WTC11 (cell line): Measurements from ENCODE around the gene CCDC39. TPM values are rescaled to one million over a fixed set of nuclear protein-coding genes. Genes with fewer than 3 reads are reported as not detected.

Experiments used
- ATAC-seq: fragments of 200-7000 bp; cut with Tn5 transposase; 2 replicates; pipeline ENCODE4 v1.10.0; 2021; ENCODE audit warnings: mild to moderate bottlenecking, moderate library complexity
- CTCF ChIA-PET: fragments of 300-600 bp; sonication (Branson Sonifier 250); formaldehyde crosslinking; loops from one replicate; lab custom pipeline; 2021; ENCODE audit warnings: antibody characterized with exemption; lab: Charles Lee
- POLR2A ChIA-PET: fragments of 350-600 bp; sonication (Branson Sonifier 250); formaldehyde crosslinking; loops from one replicate; lab custom pipeline; 2021; ENCODE audit warnings: antibody characterized with exemption; lab: Charles Lee
- DNase-seq: peaks from one replicate; pipeline ENCODE4 v3.0.0; 2021; ENCODE audit warnings: low spot score
- H3K27ac Mint-ChIP-seq: 2 replicates; pipeline ENCODE4 v1.8.0; 2021; ENCODE audit warnings: mixed read lengths
- H3K27me3 Mint-ChIP-seq: 2 replicates; pipeline ENCODE4 v1.8.0; 2021; ENCODE audit warnings: low read depth, mild to moderate bottlenecking, moderate library complexity, mixed read lengths
- H3K36me3 Mint-ChIP-seq: 2 replicates; pipeline ENCODE4 v1.8.0; 2021; ENCODE audit warnings: mixed read lengths
- H3K4me1 Mint-ChIP-seq: 2 replicates; pipeline ENCODE4 v1.8.0; 2022; ENCODE audit warnings: mixed read lengths
- H3K4me3 Mint-ChIP-seq: 2 replicates; pipeline ENCODE4 v1.8.0; 2021; ENCODE audit warnings: mild to moderate bottlenecking, moderate library complexity, mixed read lengths
- H3K9me3 Mint-ChIP-seq: 2 replicates; pipeline ENCODE4 v1.8.0; 2021; ENCODE audit warnings: mixed read lengths
- ARID4B ChIP-seq: sonication (generic); formaldehyde crosslinking; IDR thresholded peaks from 2 replicates; pipeline ENCODE4 v1.8.0; 2023; ENCODE audit warnings: missing genetic modification reagents, mild to moderate bottlenecking, borderline replicate concordance
- ATF6 ChIP-seq: sonication (generic); formaldehyde crosslinking; IDR thresholded peaks from 2 replicates; pipeline ENCODE4 v1.8.1; 2023; ENCODE audit warnings: mild to moderate bottlenecking, missing genetic modification reagents
- CDX4 ChIP-seq: fragments of 250-450 bp; sonication (Bioruptor Pico); IDR thresholded peaks from 2 replicates; pipeline ENCODE4 v1.9.0; 2021; ENCODE audit warnings: moderate library complexity, mild to moderate bottlenecking, inconsistent platforms, borderline replicate concordance
- CREM ChIP-seq: sonication (generic); formaldehyde crosslinking; IDR thresholded peaks from 2 replicates; pipeline ENCODE4 v1.8.1; 2022; ENCODE audit warnings: mild to moderate bottlenecking, missing genetic modification reagents, moderate library complexity
- ERG ChIP-seq: fragments of 250-450 bp; sonication (Bioruptor Pico); IDR thresholded peaks from 2 replicates; pipeline ENCODE4 v1.8.0; 2021; ENCODE audit warnings: mild to moderate bottlenecking
- FOXJ3 ChIP-seq: sonication (generic); formaldehyde crosslinking; IDR thresholded peaks from 2 replicates; pipeline ENCODE4 v1.9.0; 2021; ENCODE audit warnings: missing genetic modification reagents, mild to moderate bottlenecking, borderline replicate concordance
- JAZF1 ChIP-seq: fragments of 250-450 bp; sonication (Bioruptor Pico); IDR thresholded peaks from 2 replicates; pipeline ENCODE4 v1.9.0; 2021; ENCODE audit warnings: moderate library complexity, mild to moderate bottlenecking, inconsistent platforms
- JUN ChIP-seq: sonication (generic); formaldehyde crosslinking; IDR thresholded peaks from 2 replicates; pipeline ENCODE4 v1.8.0; 2023; ENCODE audit warnings: mild to moderate bottlenecking, missing genetic modification reagents
- MXD4 ChIP-seq: fragments of 250-450 bp; sonication (Bioruptor Pico); IDR thresholded peaks from 2 replicates; pipeline ENCODE4 v1.8.0; 2021; ENCODE audit warnings: mild to moderate bottlenecking, moderate library complexity, borderline replicate concordance
- NFATC4 ChIP-seq: fragments of 250-450 bp; sonication (Bioruptor Pico); IDR thresholded peaks from 2 replicates; pipeline ENCODE4 v1.9.0; 2021; ENCODE audit warnings: mild to moderate bottlenecking
- NR3C1 ChIP-seq: sonication (generic); formaldehyde crosslinking; conservative IDR thresholded peaks from 2 replicates; pipeline ENCODE4 v1.8.1; 2023; ENCODE audit warnings: low read depth, mild to moderate bottlenecking, missing genetic modification reagents
- TEAD4 ChIP-seq: sonication (generic); formaldehyde crosslinking; IDR thresholded peaks from 2 replicates; pipeline ENCODE4 v1.8.0; 2022; ENCODE audit warnings: mild to moderate bottlenecking, missing genetic modification reagents
- TP53 ChIP-seq: sonication (generic); formaldehyde crosslinking; IDR thresholded peaks from 2 replicates; pipeline ENCODE4 v1.8.1; 2023; ENCODE audit warnings: mild to moderate bottlenecking, missing genetic modification reagents
- ZBTB21 ChIP-seq: sonication (generic); formaldehyde crosslinking; IDR thresholded peaks from 2 replicates; pipeline ENCODE4 v1.8.1; 2023; ENCODE audit warnings: mild to moderate bottlenecking, missing genetic modification reagents, borderline replicate concordance
- ZNF416 ChIP-seq: fragments of 250-450 bp; sonication (Bioruptor Pico); IDR thresholded peaks from 2 replicates; pipeline ENCODE4 v1.9.0; 2021; ENCODE audit warnings: mild to moderate bottlenecking, inconsistent platforms
- total RNA-seq: library from RNA; stranded (reverse); gene quantifications from 3 replicates; pipeline ENCODE4 v1.2.3, GENCODE V29; 2021
- TF ChIP-seq, protein P1 (sequence below): sonication (generic); formaldehyde crosslinking; IDR thresholded peaks from 2 replicates; pipeline ENCODE4 v1.8.1; 2023; ENCODE audit warnings: mild to moderate bottlenecking, missing genetic modification reagents, borderline replicate concordance
- TF ChIP-seq, protein P2 (sequence below): sonication (generic); formaldehyde crosslinking; IDR thresholded peaks from 2 replicates; pipeline ENCODE4 v1.8.0; 2022; ENCODE audit warnings: missing genetic modification reagents
- TF ChIP-seq, protein P3 (sequence below): sonication (generic); formaldehyde crosslinking; IDR thresholded peaks from 2 replicates; pipeline ENCODE4 v1.8.1; 2022; ENCODE audit warnings: low read depth, missing genetic modification reagents, borderline replicate concordance

The CCDC39 gene
- total RNA-seq, 1 experiment from 2014 or later = not detected

DNA sequence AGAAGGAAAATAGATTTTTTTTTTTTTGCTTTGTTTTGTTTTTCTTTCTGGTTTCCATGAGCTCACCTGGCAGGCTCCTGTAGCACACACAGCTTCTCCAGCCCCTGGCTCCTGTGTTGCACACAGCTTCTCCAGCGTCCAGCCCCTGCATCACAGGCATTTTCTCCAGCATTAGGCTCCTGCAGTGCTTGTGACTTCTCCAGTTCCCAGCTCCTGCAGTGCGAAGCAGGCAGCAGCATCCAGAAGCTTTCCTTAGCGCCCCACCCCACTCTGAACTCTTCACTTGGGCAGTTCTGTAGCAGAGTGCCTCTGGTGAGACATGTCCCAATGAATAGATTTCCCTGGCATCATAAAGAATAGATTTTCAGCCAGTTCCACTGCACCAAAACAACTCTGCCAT is 5.5 kb upstream of the CCDC39 start:
- Mint-ChIP-seq H3K9me3 (no peaks in the 10 kb centered on the region), H3K4me3 (no peak overlapping the region), H3K4me1 (0 out of 2 replicates have a peak, but pooled peaks cover 3% of the 10 kb centered on the region), H3K27me3 (no peaks in the 10 kb centered on the region; the same call in 1 of the 2 replicates)
- POLR2A ChIA-PET = no interaction called here
- TF ChIP-seq, protein P1, sequence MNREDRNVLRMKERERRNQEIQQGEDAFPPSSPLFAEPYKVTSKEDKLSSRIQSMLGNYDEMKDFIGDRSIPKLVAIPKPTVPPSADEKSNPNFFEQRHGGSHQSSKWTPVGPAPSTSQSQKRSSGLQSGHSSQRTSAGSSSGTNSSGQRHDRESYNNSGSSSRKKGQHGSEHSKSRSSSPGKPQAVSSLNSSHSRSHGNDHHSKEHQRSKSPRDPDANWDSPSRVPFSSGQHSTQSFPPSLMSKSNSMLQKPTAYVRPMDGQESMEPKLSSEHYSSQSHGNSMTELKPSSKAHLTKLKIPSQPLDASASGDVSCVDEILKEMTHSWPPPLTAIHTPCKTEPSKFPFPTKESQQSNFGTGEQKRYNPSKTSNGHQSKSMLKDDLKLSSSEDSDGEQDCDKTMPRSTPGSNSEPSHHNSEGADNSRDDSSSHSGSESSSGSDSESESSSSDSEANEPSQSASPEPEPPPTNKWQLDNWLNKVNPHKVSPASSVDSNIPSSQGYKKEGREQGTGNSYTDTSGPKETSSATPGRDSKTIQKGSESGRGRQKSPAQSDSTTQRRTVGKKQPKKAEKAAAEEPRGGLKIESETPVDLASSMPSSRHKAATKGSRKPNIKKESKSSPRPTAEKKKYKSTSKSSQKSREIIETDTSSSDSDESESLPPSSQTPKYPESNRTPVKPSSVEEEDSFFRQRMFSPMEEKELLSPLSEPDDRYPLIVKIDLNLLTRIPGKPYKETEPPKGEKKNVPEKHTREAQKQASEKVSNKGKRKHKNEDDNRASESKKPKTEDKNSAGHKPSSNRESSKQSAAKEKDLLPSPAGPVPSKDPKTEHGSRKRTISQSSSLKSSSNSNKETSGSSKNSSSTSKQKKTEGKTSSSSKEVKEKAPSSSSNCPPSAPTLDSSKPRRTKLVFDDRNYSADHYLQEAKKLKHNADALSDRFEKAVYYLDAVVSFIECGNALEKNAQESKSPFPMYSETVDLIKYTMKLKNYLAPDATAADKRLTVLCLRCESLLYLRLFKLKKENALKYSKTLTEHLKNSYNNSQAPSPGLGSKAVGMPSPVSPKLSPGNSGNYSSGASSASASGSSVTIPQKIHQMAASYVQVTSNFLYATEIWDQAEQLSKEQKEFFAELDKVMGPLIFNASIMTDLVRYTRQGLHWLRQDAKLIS (CRISPR knock-in tag) = no peak
- TF ChIP-seq JUN (CRISPR knock-in tag) = no peak
- no peak for TF ChIP-seq CDX4 (CRISPR knock-in tag)
- no peak for TF ChIP-seq ATF6
- TF ChIP-seq, protein P2, sequence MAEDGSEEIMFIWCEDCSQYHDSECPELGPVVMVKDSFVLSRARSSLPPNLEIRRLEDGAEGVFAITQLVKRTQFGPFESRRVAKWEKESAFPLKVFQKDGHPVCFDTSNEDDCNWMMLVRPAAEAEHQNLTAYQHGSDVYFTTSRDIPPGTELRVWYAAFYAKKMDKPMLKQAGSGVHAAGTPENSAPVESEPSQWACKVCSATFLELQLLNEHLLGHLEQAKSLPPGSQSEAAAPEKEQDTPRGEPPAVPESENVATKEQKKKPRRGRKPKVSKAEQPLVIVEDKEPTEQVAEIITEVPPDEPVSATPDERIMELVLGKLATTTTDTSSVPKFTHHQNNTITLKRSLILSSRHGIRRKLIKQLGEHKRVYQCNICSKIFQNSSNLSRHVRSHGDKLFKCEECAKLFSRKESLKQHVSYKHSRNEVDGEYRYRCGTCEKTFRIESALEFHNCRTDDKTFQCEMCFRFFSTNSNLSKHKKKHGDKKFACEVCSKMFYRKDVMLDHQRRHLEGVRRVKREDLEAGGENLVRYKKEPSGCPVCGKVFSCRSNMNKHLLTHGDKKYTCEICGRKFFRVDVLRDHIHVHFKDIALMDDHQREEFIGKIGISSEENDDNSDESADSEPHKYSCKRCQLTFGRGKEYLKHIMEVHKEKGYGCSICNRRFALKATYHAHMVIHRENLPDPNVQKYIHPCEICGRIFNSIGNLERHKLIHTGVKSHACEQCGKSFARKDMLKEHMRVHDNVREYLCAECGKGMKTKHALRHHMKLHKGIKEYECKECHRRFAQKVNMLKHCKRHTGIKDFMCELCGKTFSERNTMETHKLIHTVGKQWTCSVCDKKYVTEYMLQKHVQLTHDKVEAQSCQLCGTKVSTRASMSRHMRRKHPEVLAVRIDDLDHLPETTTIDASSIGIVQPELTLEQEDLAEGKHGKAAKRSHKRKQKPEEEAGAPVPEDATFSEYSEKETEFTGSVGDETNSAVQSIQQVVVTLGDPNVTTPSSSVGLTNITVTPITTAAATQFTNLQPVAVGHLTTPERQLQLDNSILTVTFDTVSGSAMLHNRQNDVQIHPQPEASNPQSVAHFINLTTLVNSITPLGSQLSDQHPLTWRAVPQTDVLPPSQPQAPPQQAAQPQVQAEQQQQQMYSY (CRISPR knock-in tag) = no peak
- no peak for TF ChIP-seq MXD4 (CRISPR knock-in tag)
- no peak for TF ChIP-seq NFATC4 (CRISPR knock-in tag)
- TF ChIP-seq TP53 = no peak
- TF ChIP-seq, all 79 proteins: peak for 0
- DNase-seq (no peak), ATAC-seq (peak; percentile 85)
- H3K27ac Mint-ChIP-seq = no peak overlapping the region
- CTCF ChIA-PET = no interaction called here
- no peaks in the 10 kb centered on the region for H3K36me3 Mint-ChIP-seq

DNA sequence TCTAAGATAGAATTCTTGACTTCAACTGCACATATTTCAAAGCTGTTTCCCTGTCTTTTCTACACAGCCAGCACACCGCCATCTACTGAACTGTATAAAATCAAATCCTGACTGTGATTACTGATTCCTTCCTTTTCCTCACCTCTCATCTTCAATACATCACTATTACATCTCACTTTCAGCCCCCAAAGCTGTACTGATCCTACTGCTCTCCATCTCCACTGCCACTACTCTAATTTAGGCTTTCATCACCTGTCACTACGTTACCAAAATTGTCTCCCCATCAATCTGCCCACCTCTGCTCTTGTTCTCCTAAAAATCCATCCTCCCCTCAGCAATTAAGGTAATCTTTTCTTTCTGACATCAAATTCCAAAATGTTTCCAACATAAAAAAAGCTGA is 4.5 kb upstream of the CCDC39 start:
- H3K4me1 Mint-ChIP-seq = 0 out of 2 replicates have a peak, but pooled peaks cover 3% of the 10 kb centered on the region
- no peaks in the 10 kb centered on the region for H3K9me3 Mint-ChIP-seq
- H3K4me3 Mint-ChIP-seq = no peak overlapping the region
- H3K36me3 Mint-ChIP-seq = no peaks in the 10 kb centered on the region
- no peak for DNase-seq
- no peak for ATAC-seq
- ChIA-PET POLR2A (no interaction called here), CTCF (no interaction called here)
- no peak overlapping the region for H3K27ac Mint-ChIP-seq
- H3K27me3 Mint-ChIP-seq = peaks cover 3% of the 10 kb centered on the region
- TF ChIP-seq TEAD4 (no peak), ZNF416 (CRISPR knock-in tag) (no peak), NFATC4 (CRISPR knock-in tag) (no peak), NR3C1 (CRISPR knock-in tag) (no peak), JAZF1 (CRISPR knock-in tag) (no peak), ZBTB21 (CRISPR knock-in tag) (no peak), FOXJ3 (CRISPR knock-in tag) (no peak), CREM (no peak), ERG (CRISPR knock-in tag) (no peak), ARID4B (CRISPR knock-in tag) (no peak)
- TF ChIP-seq, protein P3, sequence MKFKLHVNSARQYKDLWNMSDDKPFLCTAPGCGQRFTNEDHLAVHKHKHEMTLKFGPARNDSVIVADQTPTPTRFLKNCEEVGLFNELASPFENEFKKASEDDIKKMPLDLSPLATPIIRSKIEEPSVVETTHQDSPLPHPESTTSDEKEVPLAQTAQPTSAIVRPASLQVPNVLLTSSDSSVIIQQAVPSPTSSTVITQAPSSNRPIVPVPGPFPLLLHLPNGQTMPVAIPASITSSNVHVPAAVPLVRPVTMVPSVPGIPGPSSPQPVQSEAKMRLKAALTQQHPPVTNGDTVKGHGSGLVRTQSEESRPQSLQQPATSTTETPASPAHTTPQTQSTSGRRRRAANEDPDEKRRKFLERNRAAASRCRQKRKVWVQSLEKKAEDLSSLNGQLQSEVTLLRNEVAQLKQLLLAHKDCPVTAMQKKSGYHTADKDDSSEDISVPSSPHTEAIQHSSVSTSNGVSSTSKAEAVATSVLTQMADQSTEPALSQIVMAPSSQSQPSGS = no peak
